GM12878 (cell line): ENCODE results near the gene DNAH8. TPM values are rescaled to one million over a fixed set of nuclear protein-coding genes. Genes with fewer than 3 reads are reported as not detected.

ENCODE experiments used
- ATAC-seq: fragments of 200-7000 bp; cut with Tn5 transposase; 3 replicates; pipeline ENCODE4 v1.9.1; 2020; ENCODE audit warnings: mild to moderate bottlenecking, moderate library complexity
- BruUV-seq: library from RNA; stranded (reverse); fragments of 400-500 nt; replicated peaks from 2 replicates; lab custom pipeline; 2021; lab: Mats Ljungman, UMichigan
- CTCF ChIA-PET: fragments of 300-600 bp; sonication (Branson Sonifier 250); formaldehyde crosslinking; extraction: SDS; loops from one replicate; lab custom pipeline; 2021; ENCODE audit warnings: inconsistent platforms; lab: Yijun Ruan, JAX
- POLR2A ChIA-PET: fragments of 350-600 bp; formaldehyde crosslinking; extraction: SDS; loops from one replicate; lab custom pipeline; 2021; ENCODE audit warnings: inconsistent platforms; lab: Charles Lee
- RAD21 ChIA-PET: fragments of 300-600 bp; sonication (Branson Sonifier 250); formaldehyde crosslinking; loops from one replicate; lab custom pipeline; 2023; ENCODE audit warnings: antibody characterized with exemption; ENCODE audit not compliant: unreplicated experiment; lab: Charles Lee
- SMC1A ChIA-PET: fragments of 300-600 bp; sonication (Branson Sonifier 250); formaldehyde crosslinking; loops from one replicate; lab custom pipeline; 2023; ENCODE audit not compliant: unreplicated experiment, uncharacterized antibody; lab: Charles Lee
- DNase-seq: peaks from one replicate; pipeline ENCODE4 v3.0.0-alpha.2; 2011; ENCODE audit warnings: low read depth, low spot score
- FAIRE-seq: peaks from 3 replicates; lab custom pipeline; 2011; peaks lifted over from hg19 to GRCh38; lab: Jason Lieb, UNC
- H2AFZ ChIP-seq: 2 replicates; pipeline ENCODE4 v1.6.0; 2011; ENCODE audit warnings: low read depth, low read length, control low read depth; ENCODE audit not compliant: control insufficient read depth
- H3K27ac ChIP-seq: 2 replicates; pipeline ENCODE4 v1.5.1; 2011; ENCODE audit warnings: control low read depth; ENCODE audit not compliant: control insufficient read depth, insufficient read depth
- H3K27me3 ChIP-seq, 2 experiments: replicated peaks in 1 of 2; 2 replicates each; pipeline versions ENCODE4 v1.6.0 to v1.6.1; 2011; ENCODE audit warnings: low read length in 1 of 2; ENCODE audit not compliant: control insufficient read depth in 2 of 2, insufficient read depth in 2 of 2
- H3K36me3 ChIP-seq, 2 experiments: 2 replicates each; pipeline ENCODE4 v1.5.1; 2011; ENCODE audit warnings: low read length in 1 of 2; ENCODE audit not compliant: control insufficient read depth in 2 of 2, insufficient read depth in 2 of 2
- H3K4me1 ChIP-seq: 2 replicates; pipeline ENCODE4 v1.6.1; 2011; ENCODE audit warnings: mild to moderate bottlenecking, low read length, moderate library complexity, mixed read lengths; ENCODE audit not compliant: control insufficient read depth, insufficient read depth
- H3K4me2 ChIP-seq: 2 replicates; pipeline ENCODE4 v1.6.0; 2011; ENCODE audit warnings: control low read depth; ENCODE audit not compliant: control insufficient read depth, insufficient read depth
- H3K4me3 ChIP-seq: fragments of 200-600 bp; sonication (generic); 2 replicates; pipeline ENCODE4 v1.5.1; 2016
- H3K79me2 ChIP-seq: 2 replicates; pipeline ENCODE4 v1.6.0; 2011; ENCODE audit warnings: low read length; ENCODE audit not compliant: control insufficient read depth, insufficient read depth
- H3K9ac ChIP-seq: 2 replicates; pipeline ENCODE4 v1.8.0; 2011; ENCODE audit warnings: low read length, control low read depth, mixed read lengths; ENCODE audit not compliant: control insufficient read depth, insufficient read depth
- H3K9me3 ChIP-seq: replicated peaks from 3 replicates; pipeline ENCODE4 v1.5.1; 2011; ENCODE audit warnings: mild to moderate bottlenecking, low read length; ENCODE audit not compliant: control insufficient read depth, insufficient read depth
- H4K20me1 ChIP-seq: 2 replicates; pipeline ENCODE4 v1.6.0; 2011; ENCODE audit not compliant: control insufficient read depth, insufficient read depth
- ASH2L ChIP-seq: fragments of 300-600, 200-600 bp; sonication (generic); IDR thresholded peaks from 2 replicates; pipeline ENCODE4 v1.6.1; 2017; ENCODE audit warnings: low read depth, mild to moderate bottlenecking, borderline replicate concordance
- BRCA1 ChIP-seq: IDR thresholded peaks from 2 replicates; pipeline ENCODE4 v1.6.1; 2011; ENCODE audit warnings: low read depth, low read length, improper control_type of control experiment
- CREM ChIP-seq: IDR thresholded peaks from 2 replicates; pipeline ENCODE4 v1.6.1; 2014; ENCODE audit warnings: antibody characterized with exemption, low read depth
- EP300 ChIP-seq, 2 experiments: fragments of 150-350 bp in 1 of 2; IDR thresholded peaks; 2 replicates each; pipeline ENCODE4 v1.6.1; 2011 to 2012; ENCODE audit warnings: low read depth in 2 of 2, low read length in 2 of 2, borderline replicate concordance in 1 of 2, improper control_type of control experiment in 1 of 2, inconsistent platforms in 1 of 2; ENCODE audit not compliant: control insufficient read depth in 1 of 2
- IRF4 ChIP-seq: IDR thresholded peaks from 2 replicates; pipeline ENCODE4 v1.6.1; 2011; ENCODE audit warnings: low read depth, low read length
- KDM1A ChIP-seq: fragments of 200-600 bp; sonication (generic); IDR thresholded peaks from 2 replicates; pipeline ENCODE4 v1.6.1; 2016; ENCODE audit warnings: borderline replicate concordance
- NFIC ChIP-seq: IDR thresholded peaks from 2 replicates; pipeline ENCODE4 v1.6.1; 2012; ENCODE audit warnings: low read depth, mild to moderate bottlenecking, inconsistent platforms, low read length, moderate library complexity
- PAX5 ChIP-seq: IDR thresholded peaks from 2 replicates; pipeline ENCODE4 v1.6.1; 2011; ENCODE audit warnings: low read depth, low read length, borderline replicate concordance
- PRDM15 ChIP-seq: fragments of 450-650 bp; formaldehyde crosslinking; IDR thresholded peaks from 2 replicates; pipeline ENCODE4 v1.4.0; 2020; ENCODE audit warnings: mild to moderate bottlenecking, moderate library complexity
- USF2 ChIP-seq: IDR thresholded peaks from 2 replicates; pipeline ENCODE4 v1.6.1; 2011; ENCODE audit warnings: low read depth, low read length, improper control_type of control experiment, borderline replicate concordance
- WRNIP1 ChIP-seq: IDR thresholded peaks from 2 replicates; pipeline ENCODE4 v1.6.1; 2011; ENCODE audit warnings: low read depth, low read length, improper control_type of control experiment, borderline replicate concordance
- ZNF207 ChIP-seq: fragments of 450-650 bp; IDR thresholded peaks from 2 replicates; pipeline ENCODE4 v1.6.1; 2014; ENCODE audit warnings: antibody characterized with exemption, mild to moderate bottlenecking, borderline replicate concordance
- ZNF384 ChIP-seq: IDR thresholded peaks from 2 replicates; pipeline ENCODE4 v1.6.1; 2012; ENCODE audit warnings: low read depth, mild to moderate bottlenecking, low read length, improper control_type of control experiment, borderline replicate concordance
- ZNF622 ChIP-seq: fragments of 450-650 bp; IDR thresholded peaks from 2 replicates; pipeline ENCODE4 v1.6.1; 2017; ENCODE audit warnings: mild to moderate bottlenecking, inconsistent platforms
- WGBS: methylation state at CpG from one replicate; pipeline ENCODE4 v1.1.6; 2016; ENCODE audit warnings: low lambda C conversion rate; ENCODE audit not compliant: insufficient replicate concordance, insufficient coverage; ENCODE audit errors: missing lambda C conversion rate; 5-methylcytosine and 5-hydroxymethylcytosine counted together
- in situ Hi-C: fragments of 300-500 bp; cut with MboI; formaldehyde crosslinking; loops from 9 replicates; pipeline ENCODE4 v1.14.3; 2018; ENCODE audit warnings: mixed read lengths
- intact Hi-C: fragments of 100-400 bp; cut with micrococcal nuclease; formaldehyde crosslinking; loops from one replicate; pipeline ENCODE4 v1.14.2; 2022; ENCODE audit not compliant: unreplicated experiment
- polyA plus RNA-seq, 11 experiments: library from polyadenylated mRNA; depleted of rRNA in 4 of 11; unstranded in 6 of 11; stranded (reverse) in 5 of 11; fragments of >200 nt; fragmentation: Nextera tagmentation in 4 of 11; fragmentation: Illumina TruSeq in 1 of 11; extraction: Ambion mirVana in 4 of 11; extraction: Trizol in 1 of 11; gene quantifications; 1 replicate in 1 of 11; 2 replicates in 10 of 11; pipeline versions ENCODE4 v1.2.1 to v1.2.3, GENCODE V29; 2011 to 2016; ENCODE audit warnings: inconsistent platforms in 2 of 11, missing spikeins in 2 of 11, low read depth in 1 of 11
- total RNA-seq, 4 experiments: library from RNA; depleted of rRNA in 3 of 4; stranded (reverse); fragments of >200 nt in 3 of 4; fragmentation: Illumina TruSeq in 1 of 4; extraction: Trizol in 1 of 4; gene quantifications; 2 replicates each; pipeline versions ENCODE4 v1.2.1 to v1.2.3, GENCODE V29; 2013 to 2021

Gene DNAH8
- total and polyA plus RNA-seq, 10 of the 15 experiments (the other 5 are each of a cell fraction or from before 2014, with no cell fraction given): 0.02 to 0.34 (median 0.10) TPM; not detected in 3

GRCh38 chr6:39020136-39020535, 305.0 kb downstream of the DNAH8 start:
- Histone ChIP-seq H3K79me2 (no peaks in the 10 kb centered on the region), H3K4me1 (no peaks in the 10 kb centered on the region), H2AFZ (no peak overlapping the region), H3K27me3 (peaks cover 0 to 1% of the 10 kb centered on the region in 2 experiments; a peak in 2 of 4 replicates), H3K9ac (no peak overlapping the region), H3K4me3 (no peak overlapping the region), H3K36me3 (no peaks in the 10 kb centered on the region), H3K27ac (no peak overlapping the region), H3K9me3 (no peaks in the 10 kb centered on the region; the same call in 2 of the 3 replicates), H3K4me2 (no peak overlapping the region), H4K20me1 (no peaks in the 10 kb centered on the region)
- DNase-seq: no peak
- 36% methylated on average over 2 of the region's 2 CpGs for WGBS
- intact Hi-C loops: no loop called here
- SMC1A ChIA-PET: interaction anchor here (1.6 kb wide), 1 partner anchor 21 kb away, joined by 3 read pairs; no protein-coding TSS in a partner anchor
- POLR2A ChIA-PET: no interaction called here
- no peak for FAIRE-seq
- BruUV-seq: no TSS peak
- RAD21 ChIA-PET: no interaction called here
- TF ChIP-seq PRDM15 (CRISPR knock-in tag): no peak
- TF ChIP-seq IRF4: no peak
- TF ChIP-seq ZNF384: no peak
- no peak for TF ChIP-seq ASH2L
- no peak for TF ChIP-seq WRNIP1
- no peak for TF ChIP-seq USF2
- no peak for TF ChIP-seq BRCA1
- no peak for TF ChIP-seq ZNF207
- TF ChIP-seq CREM: no peak
- no peak for TF ChIP-seq ZNF622
- no peak for TF ChIP-seq KDM1A
- no peak for TF ChIP-seq PAX5
- TF ChIP-seq EP300 (IDR thresholded peaks at IDR 0.05; ENCODE audit: borderline replicate concordance in 1 of 2, control insufficient read depth in 1 of 2, low read depth in 2 of 2, low read length in 2 of 2): no peak
- no peak for TF ChIP-seq NFIC
- CTCF ChIA-PET: interaction anchor here (1.1 to 1.2 kb wide), 2 partner anchors 9 to 63 kb away, joined by 3 read pairs; no protein-coding TSS in a partner anchor
- in situ Hi-C loops: no loop called here
- no peak for ATAC-seq
